ENCODE data around the gene RPH3AL. TPM values are rescaled to one million over a fixed set of nuclear protein-coding genes. Genes with fewer than 3 reads are reported as not detected.

RPH3AL gene
- total and polyA plus RNA-seq, 11 donors: 2.8 to 9.4 (median 6.3) TPM

GRCh38 chr17:289409-289808, 63.2 kb downstream of the RPH3AL start:
- peaks cover 0 to 13% (median 0%) of the 10 kb centered on the region in 9 donors for H3K27me3 ChIP-seq
- H3K9me3 ChIP-seq: peaks cover 0 to 4% (median 0%) of the 10 kb centered on the region in 12 donors
- peaks cover 0 to 5% (median 0%) of the 10 kb centered on the region in 12 donors for H3K4me1 ChIP-seq
- peak in 1 of 5 donors; percentile 11 for DNase-seq
- no peak for ATAC-seq
- intact Hi-C loops (cut with DNase I): no loop called here
- no peak overlapping the region for H3K27ac ChIP-seq
- H3K4me3 ChIP-seq: no peak overlapping the region
- no peaks in the 10 kb centered on the region for H3K36me3 ChIP-seq
- TF ChIP-seq CTCF (IDR thresholded peaks at IDR 0.05) (no peak), POLR2A (IDR thresholded peaks at IDR 0.05) (no peak)
- WGBS, 4 donors: 85 to 93% (median 91%) methylated on average over 18 of the region's 18 CpGs

GRCh38 chr17:288802-289356, 63.7 kb downstream of the RPH3AL start:
- peaks cover 0 to 13% (median 0%) of the 10 kb centered on the region in 9 donors for H3K27me3 ChIP-seq
- intact Hi-C loops (cut with DNase I): no loop called here
- H3K27ac ChIP-seq: no peak overlapping the region
- no peaks in the 10 kb centered on the region for H3K36me3 ChIP-seq
- TF ChIP-seq POLR2A (IDR thresholded peaks at IDR 0.05) (no peak), CTCF (IDR thresholded peaks at IDR 0.05) (no peak)
- ATAC-seq (no peak), DNase-seq (peak in 2 of 5 donors; percentile 7 to 12)
- no peak overlapping the region for H3K4me3 ChIP-seq
- H3K9me3 ChIP-seq: peaks cover 0 to 4% (median 0%) of the 10 kb centered on the region in 12 donors
- H3K4me1 ChIP-seq: peaks cover 0 to 5% (median 0%) of the 10 kb centered on the region in 12 donors
- WGBS, 4 donors: 71 to 80% (median 75%) methylated on average over 12 to 15 of the region's 17 CpGs

- Histone ChIP-seq H3K36me3 (no peaks in the 10 kb centered on the region), H3K4me1 (no peaks in the 10 kb centered on the region), H3K27me3 (peaks cover 0 to 12% (median 0%) of the 10 kb centered on the region in 9 donors), H3K27ac (no peak overlapping the region), H3K4me3 (no peak overlapping the region), H3K9me3 (peaks cover 0 to 4% (median 0%) of the 10 kb centered on the region in 12 donors)
- intact Hi-C loops (cut with DNase I): no loop called here
- peak in 4 of 5 donors; percentile 6 to 35 (median 19) for DNase-seq
- WGBS, 4 donors: 77 to 83% (median 80%) methylated on average over 13 to 15 of the region's 16 CpGs
- no peak for TF ChIP-seq CTCF (IDR thresholded peaks at IDR 0.05)
- no peak for TF ChIP-seq POLR2A (IDR thresholded peaks at IDR 0.05)
- ATAC-seq: no peak
Observed at GRCh38 chr17:286571-286970, 66.0 kb downstream of the RPH3AL start.

GRCh38 chr17:285751-286422, 66.7 kb downstream of the RPH3AL start:
- 78 to 87% (median 85%) methylated on average over 28 to 31 of the region's 31 CpGs for WGBS, 4 donors
- Histone ChIP-seq H3K9me3 (peaks cover 0 to 4% (median 0%) of the 10 kb centered on the region in 12 donors), H3K27me3 (peaks cover 0 to 12% (median 0%) of the 10 kb centered on the region in 9 donors), H3K36me3 (no peaks in the 10 kb centered on the region), H3K27ac (no peak overlapping the region), H3K4me1 (peaks cover 0 to under 1% (median 0%) of the 10 kb centered on the region in 12 donors), H3K4me3 (no peak overlapping the region)
- intact Hi-C loops (cut with DNase I): no loop called here
- TF ChIP-seq CTCF (IDR thresholded peaks at IDR 0.05) (no peak), POLR2A (IDR thresholded peaks at IDR 0.05) (no peak)
- no peak for ATAC-seq
- peak in 3 of 5 donors; percentile 8 to 37 (median 14) for DNase-seq
